Measurements from ENCODE around the gene CNKSR1.

Gene CNKSR1

GRCh38 chr1:26168410-26169197 is 8.7 kb upstream of the CNKSR1 start, which contains the start of gene C1orf232:
Gene C1orf232, minus strand, starts transcription at chr1:26168963. Its CDS starts 464 bp downstream, at chr1:26168499.
- H4K20me1 ChIP-seq (ENCODE audit: insufficient read depth, low read length) = no peaks in the 10 kb centered on the region
- DNase-seq = no peak
- peaks cover 14% of the 10 kb centered on the region for H3K79me2 ChIP-seq (ENCODE audit: low read length)
- no peaks in the 10 kb centered on the region for H3K9me3 ChIP-seq (replicated peaks; ENCODE audit: insufficient read depth, low read length)
- H3K9ac ChIP-seq (ENCODE audit: low read length) = peak within 1 kb of the TSS; percentile 90
- H3K4me2 ChIP-seq (ENCODE audit: low read depth, low read length) = peak within 1 kb of the TSS; percentile 94
- H3K4me1 ChIP-seq (ENCODE audit: low read length) = peaks cover 6% of the 10 kb centered on the region; the same call in 1 of the 2 replicates
- H3K27me3 ChIP-seq (replicated peaks; ENCODE audit: insufficient read depth, low read length) = peaks cover 3% of the 10 kb centered on the region; the same call in 1 of the 2 replicates
- H3K36me3 ChIP-seq (replicated peaks; ENCODE audit: insufficient read depth, low read length) = no peaks in the 10 kb centered on the region
- H3F3A ChIP-seq (ENCODE audit: insufficient read depth, low read length) = no peaks in the 10 kb centered on the region
- peak within 1 kb of the TSS; percentile 90 for H3K4me3 ChIP-seq (ENCODE audit: low read length)
- no peak for TF ChIP-seq EZH2 (optimal IDR thresholded peaks at IDR 0.05; ENCODE audit: low read depth, low read length)
- no peak for TF ChIP-seq EZH2phosphoT487 (IDR thresholded peaks at IDR 0.05; ENCODE audit: low read length)
- TF ChIP-seq CTCF (IDR thresholded peaks at IDR 0.05; ENCODE audit: low read length) = no peak
- peak within 1 kb of the TSS; percentile 30; the same call in 1 of the 2 replicates for H3K27ac ChIP-seq (ENCODE audit: low read length)
- H3K9me2 ChIP-seq (replicated peaks; ENCODE audit: insufficient read depth, low read length) = no peaks in the 10 kb centered on the region
- peak within 1 kb of the TSS; percentile 94 for H2AFZ ChIP-seq (ENCODE audit: low read length)

GRCh38 chr1:26169198-26169554 is 8.1 kb upstream of the CNKSR1 start:
- Histone ChIP-seq H3K36me3 (replicated peaks; ENCODE audit: insufficient read depth, low read length) (no peaks in the 10 kb centered on the region), H3K4me1 (ENCODE audit: low read length) (peaks cover 6% of the 10 kb centered on the region; the same call in 1 of the 2 replicates), H3F3A (ENCODE audit: insufficient read depth, low read length) (no peaks in the 10 kb centered on the region), H3K9me2 (replicated peaks; ENCODE audit: insufficient read depth, low read length) (no peaks in the 10 kb centered on the region), H3K4me3 (ENCODE audit: low read length) (no peak overlapping the region; the same call in 1 of the 2 replicates), H3K79me2 (ENCODE audit: low read length) (peaks cover 14% of the 10 kb centered on the region), H3K27ac (ENCODE audit: low read length) (no peak overlapping the region), H3K27me3 (replicated peaks; ENCODE audit: insufficient read depth, low read length) (no peaks in the 10 kb centered on the region; the same call in 1 of the 2 replicates), H3K9ac (ENCODE audit: low read length) (no peak overlapping the region; the same call in 1 of the 2 replicates), H2AFZ (ENCODE audit: low read length) (peak overlapping the region; percentile 94), H4K20me1 (ENCODE audit: insufficient read depth, low read length) (no peaks in the 10 kb centered on the region), H3K4me2 (ENCODE audit: low read depth, low read length) (peak overlapping the region; percentile 94; the same call in 1 of the 2 replicates), H3K9me3 (replicated peaks; ENCODE audit: insufficient read depth, low read length) (no peaks in the 10 kb centered on the region)
- TF ChIP-seq CTCF (IDR thresholded peaks at IDR 0.05; ENCODE audit: low read length) = no peak
- no peak for TF ChIP-seq EZH2 (optimal IDR thresholded peaks at IDR 0.05; ENCODE audit: low read depth, low read length)
- no peak for DNase-seq

GRCh38 chr1:26169669-26170471 is 7.4 kb upstream of the CNKSR1 start, which contains the start of gene ZNF593:
Gene ZNF593, plus strand, starts transcription at chr1:26169908. Its CDS starts 76 bp downstream, at chr1:26169984.
- Histone ChIP-seq H3K27me3 (replicated peaks; ENCODE audit: insufficient read depth, low read length) (no peaks in the 10 kb centered on the region; the same call in 1 of the 2 replicates), H3K4me1 (ENCODE audit: low read length) (peaks cover 6% of the 10 kb centered on the region; the same call in 1 of the 2 replicates), H3K36me3 (replicated peaks; ENCODE audit: insufficient read depth, low read length) (no peaks in the 10 kb centered on the region), H3K4me3 (ENCODE audit: low read length) (peak within 1 kb of the TSS; percentile 90), H3K79me2 (ENCODE audit: low read length) (peaks cover 14% of the 10 kb centered on the region), H4K20me1 (ENCODE audit: insufficient read depth, low read length) (no peaks in the 10 kb centered on the region), H3F3A (ENCODE audit: insufficient read depth, low read length) (no peaks in the 10 kb centered on the region), H3K27ac (ENCODE audit: low read length) (peak within 1 kb of the TSS; percentile 30; the same call in 1 of the 2 replicates), H3K9me3 (replicated peaks; ENCODE audit: insufficient read depth, low read length) (no peaks in the 10 kb centered on the region), H3K4me2 (ENCODE audit: low read depth, low read length) (peak within 1 kb of the TSS; percentile 94), H2AFZ (ENCODE audit: low read length) (peak within 1 kb of the TSS; percentile 94), H3K9ac (ENCODE audit: low read length) (peak within 1 kb of the TSS; percentile 90), H3K9me2 (replicated peaks; ENCODE audit: insufficient read depth, low read length) (no peaks in the 10 kb centered on the region)
- TF ChIP-seq CTCF (IDR thresholded peaks at IDR 0.05; ENCODE audit: low read length) (peak; percentile 89), EZH2 (optimal IDR thresholded peaks at IDR 0.05; ENCODE audit: low read depth, low read length) (no peak)
- peak; percentile 94 for DNase-seq
